ENCODE results near the gene COG2. TPM values are rescaled to one million over a fixed set of nuclear protein-coding genes. Genes with fewer than 3 reads are reported as not detected.

COG2 gene
- total RNA-seq = 16.9 TPM in 2 replicates

GRCh38 chr1:230642263-230642959, at the start of gene COG2:
Gene COG2 (plus strand): TSS chr1:230642481. CDS start chr1:230642607, 126 bp downstream.

GRCh38 chr1:230713915-230714764, 71.9 kb downstream of the COG2 start, which contains the start of gene AGT:
Gene AGT (minus strand): TSS chr1:230714122. CDS start chr1:230710823, 3,299 bp downstream.

Other genes with a start within 250 kb of the COG2 start
- 0.17 and 0.20 TPM in 2 replicates for gene PGBD5, start 216.1 kb upstream of the COG2 start, total RNA-seq
- 0.86 and 2.7 TPM in 2 replicates for gene AGT, start 71.6 kb downstream of the COG2 start, total RNA-seq
- not detected in 2 replicates for gene CAPN9, start 104.9 kb downstream of the COG2 start, total RNA-seq
- gene C1orf198, start 226.0 kb downstream of the COG2 start, total RNA-seq = 87.1 and 166 TPM in 2 replicates

Measured in smooth muscle cell of the pulmonary artery (primary cell).